Measurements from ENCODE around the gene TAF5.
"Not testable (repeated sequence)": the region's sequence is repeated elsewhere in the genome, so short reads cannot be mapped to it uniquely, and the experiment has no call there.

The TAF5 gene

GRCh38 chr10:103413564-103413963, 45.8 kb downstream of the TAF5 start:
- DNase-seq (ENCODE audit: low read depth) = no peak

- DNase-seq (ENCODE audit: low read depth) = no peak
Measured at GRCh38 chr10:103415581-103415980, 47.8 kb downstream of the TAF5 start.

GRCh38 chr10:103416436-103417147, 48.8 kb downstream of the TAF5 start:
- peak; percentile 34 for DNase-seq (ENCODE audit: low read depth)

GRCh38 chr10:103417148-103417469, 49.3 kb downstream of the TAF5 start:
- not testable (repeated sequence) for DNase-seq (ENCODE audit: low read depth)

DNA sequence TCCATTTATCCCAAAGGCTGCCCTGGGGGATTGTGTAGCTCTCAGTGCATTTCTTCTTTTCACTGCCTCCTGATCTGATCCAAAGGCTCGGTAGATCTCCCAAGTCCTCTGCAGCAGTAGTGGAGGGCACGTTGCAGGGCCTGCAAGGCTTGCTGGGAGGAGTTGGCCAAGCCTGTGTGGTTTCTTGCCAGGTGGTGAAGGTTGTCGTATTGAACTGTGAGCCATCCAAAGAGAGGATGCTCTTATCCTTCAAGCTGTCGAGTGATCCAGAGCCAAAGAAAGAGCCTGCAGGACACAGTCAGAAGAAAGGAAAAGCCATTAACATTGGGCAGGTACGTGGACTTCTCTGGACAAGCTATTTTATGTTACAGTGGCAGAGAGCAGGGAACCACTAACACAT, 49.8 kb downstream of the TAF5 start:
- DNase-seq (ENCODE audit: low read depth) = no peak

- DNase-seq (ENCODE audit: low read depth) = no peak
Measured at GRCh38 chr10:103419101-103419500, 51.3 kb downstream of the TAF5 start.

DNA sequence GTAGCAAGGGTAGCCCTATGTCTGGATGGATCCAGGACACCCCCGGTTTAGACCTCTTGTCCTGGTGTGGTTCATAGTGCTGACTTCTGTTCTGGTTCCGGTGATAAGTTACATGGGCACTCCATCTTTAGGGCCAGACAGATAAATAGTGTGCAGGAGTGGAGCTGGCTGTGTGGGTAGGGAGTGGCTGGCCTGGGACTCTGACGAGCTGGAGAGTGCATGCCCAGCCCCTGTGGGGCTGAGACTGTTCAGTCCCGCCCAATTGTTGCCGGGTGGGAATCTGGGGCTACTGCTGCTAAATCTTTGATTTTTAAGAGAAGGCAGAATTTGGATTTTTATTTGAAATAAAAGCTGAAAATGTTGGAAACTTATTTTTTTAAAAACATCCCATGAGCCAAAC, 56.0 kb downstream of the TAF5 start:
- no peak for DNase-seq (ENCODE audit: low read depth)

- DNase-seq (ENCODE audit: low read depth) = no peak
Measured at GRCh38 chr10:103427866-103428265, 60.1 kb downstream of the TAF5 start.

- DNase-seq (ENCODE audit: low read depth) = no peak
Measured at GRCh38 chr10:103428989-103429643, 61.3 kb downstream of the TAF5 start.

- DNase-seq (ENCODE audit: low read depth) = no peak
Measured at GRCh38 chr10:103429647-103430046, 61.9 kb downstream of the TAF5 start.

- no peak for DNase-seq (ENCODE audit: low read depth)
Measured at GRCh38 chr10:103431902-103432301, 64.1 kb downstream of the TAF5 start.

DNA sequence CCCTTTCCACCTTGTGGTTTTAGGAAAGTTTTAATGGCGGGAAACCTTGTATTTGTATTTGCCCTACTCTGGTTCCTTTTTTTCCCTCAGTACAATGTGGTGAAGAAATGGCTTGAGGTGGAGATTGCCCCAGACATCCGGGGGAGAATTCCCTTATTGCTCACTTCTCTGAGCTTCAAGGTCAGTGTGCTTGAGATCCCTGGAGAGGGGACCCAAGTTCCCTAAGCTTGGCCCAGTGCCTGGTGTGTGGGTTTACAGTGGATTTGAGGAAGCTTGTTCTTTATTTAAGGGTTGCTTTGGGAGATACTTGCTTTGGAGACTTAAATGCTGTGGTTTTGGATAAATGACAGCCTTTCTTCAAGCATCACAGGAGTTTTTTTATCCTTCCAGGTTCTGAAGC, 66.1 kb downstream of the TAF5 start:
- no peak for DNase-seq (ENCODE audit: low read depth)

Data from activated T-helper 1 cell treated with Interleukin-2 at 50 U/mL for 16 hours (primary cell).